GM12865 (cell line): ENCODE data around the gene GPC3.

Experiments
- DNase-seq: peaks from one replicate; pipeline ENCODE4 v3.0.0; 2010; ENCODE audit warnings: low read depth
- H3K4me3 ChIP-seq: 2 replicates; pipeline ENCODE4 v1.5.1; 2011; ENCODE audit warnings: mild to moderate bottlenecking, low read depth, low read length, control low read depth
- TF ChIP-seq, protein P1 (sequence below): IDR thresholded peaks from 2 replicates; pipeline ENCODE4 v1.5.1; 2011; ENCODE audit warnings: low read length, control low read depth, low read depth, inconsistent platforms; ENCODE audit not compliant: insufficient read depth; ENCODE audit errors: missing control alignments

GPC3 gene

GRCh38 chrX:134006484-134007161, 21.2 kb upstream of the GPC3 start:
- TF ChIP-seq, protein P1, sequence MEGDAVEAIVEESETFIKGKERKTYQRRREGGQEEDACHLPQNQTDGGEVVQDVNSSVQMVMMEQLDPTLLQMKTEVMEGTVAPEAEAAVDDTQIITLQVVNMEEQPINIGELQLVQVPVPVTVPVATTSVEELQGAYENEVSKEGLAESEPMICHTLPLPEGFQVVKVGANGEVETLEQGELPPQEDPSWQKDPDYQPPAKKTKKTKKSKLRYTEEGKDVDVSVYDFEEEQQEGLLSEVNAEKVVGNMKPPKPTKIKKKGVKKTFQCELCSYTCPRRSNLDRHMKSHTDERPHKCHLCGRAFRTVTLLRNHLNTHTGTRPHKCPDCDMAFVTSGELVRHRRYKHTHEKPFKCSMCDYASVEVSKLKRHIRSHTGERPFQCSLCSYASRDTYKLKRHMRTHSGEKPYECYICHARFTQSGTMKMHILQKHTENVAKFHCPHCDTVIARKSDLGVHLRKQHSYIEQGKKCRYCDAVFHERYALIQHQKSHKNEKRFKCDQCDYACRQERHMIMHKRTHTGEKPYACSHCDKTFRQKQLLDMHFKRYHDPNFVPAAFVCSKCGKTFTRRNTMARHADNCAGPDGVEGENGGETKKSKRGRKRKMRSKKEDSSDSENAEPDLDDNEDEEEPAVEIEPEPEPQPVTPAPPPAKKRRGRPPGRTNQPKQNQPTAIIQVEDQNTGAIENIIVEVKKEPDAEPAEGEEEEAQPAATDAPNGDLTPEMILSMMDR, result no peak
- no peak for DNase-seq
- H3K4me3 ChIP-seq, result no peak overlapping the region

GRCh38 chrX:134004084-134004483, 18.7 kb upstream of the GPC3 start:
- DNase-seq, result no peak
- no peak overlapping the region for H3K4me3 ChIP-seq
- TF ChIP-seq, protein P1, result no peak

DNA sequence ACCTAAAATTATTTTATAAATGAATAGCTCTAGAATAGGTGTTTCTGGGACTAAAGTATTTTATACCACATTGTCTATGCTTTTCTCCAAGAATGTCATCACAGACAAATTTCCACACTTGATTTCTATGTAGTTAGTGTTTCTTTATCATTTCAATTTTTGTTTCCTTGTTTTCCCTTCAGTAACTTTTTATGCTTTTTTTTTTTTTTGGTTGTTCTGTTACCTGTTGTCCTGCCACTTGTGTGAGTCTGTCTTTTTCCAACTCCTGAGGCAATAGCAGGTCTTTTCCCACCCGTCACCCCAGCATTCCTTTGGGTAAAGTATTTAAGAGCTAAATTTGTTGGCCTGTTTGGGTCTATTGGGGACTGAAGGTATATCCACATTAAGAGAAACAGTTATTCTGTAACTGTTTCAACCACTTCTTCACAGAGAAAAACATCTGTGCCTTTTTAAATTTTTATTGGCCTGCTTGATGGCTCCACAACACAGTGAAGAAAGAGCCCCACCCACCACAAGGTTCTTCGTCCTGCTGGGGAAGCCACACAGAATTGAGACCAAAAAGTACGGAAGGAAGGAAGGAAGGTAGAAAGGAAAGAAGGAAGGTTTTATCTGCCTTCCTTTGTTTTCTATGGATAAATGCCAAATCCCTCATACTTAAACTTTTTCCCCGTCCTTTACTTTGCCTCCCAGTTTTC, 17.7 kb upstream of the GPC3 start:
- TF ChIP-seq, protein P1, result no peak
- H3K4me3 ChIP-seq, result no peak overlapping the region
- no peak for DNase-seq

- no peak overlapping the region for H3K4me3 ChIP-seq
- TF ChIP-seq, protein P1, result no peak
- DNase-seq, result no peak
Measured at GRCh38 chrX:134000260-134001245, 15.2 kb upstream of the GPC3 start.

DNA sequence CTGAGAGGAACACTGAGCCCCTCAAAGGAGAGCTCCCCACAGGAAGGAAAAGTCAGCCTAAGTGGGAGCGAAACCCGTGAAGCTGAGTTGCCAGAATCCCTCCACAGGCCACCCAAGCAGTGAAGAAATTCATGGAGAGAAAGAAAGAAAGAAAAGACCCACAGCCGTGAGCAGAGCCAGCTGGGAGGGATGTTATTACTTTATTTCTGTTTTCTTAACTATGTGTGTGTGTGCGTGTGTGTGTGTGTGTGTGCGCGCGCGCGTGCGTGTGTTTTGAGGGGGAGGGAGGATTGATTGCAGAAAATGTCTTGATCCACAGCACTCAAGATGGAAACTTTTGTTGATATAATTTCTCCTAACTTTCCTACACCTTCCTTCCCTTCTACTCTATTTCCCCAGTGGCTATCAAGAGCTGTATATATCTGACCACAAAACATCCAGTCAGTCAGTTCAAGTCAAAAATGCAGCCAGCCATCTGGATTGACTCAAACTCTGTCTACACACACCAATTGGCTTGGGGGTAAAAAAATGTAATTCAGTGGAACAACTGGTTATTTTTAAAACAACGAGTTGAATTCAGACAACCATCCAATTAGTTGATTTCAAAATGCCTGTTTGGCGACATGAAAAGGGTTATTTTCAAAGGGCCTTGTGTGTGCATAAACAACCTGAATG, 13.8 kb upstream of the GPC3 start:
- no peak for DNase-seq
- no peak overlapping the region for H3K4me3 ChIP-seq
- TF ChIP-seq, protein P1, result no peak

- no peak overlapping the region for H3K4me3 ChIP-seq
- no peak for DNase-seq
- TF ChIP-seq, protein P1, result no peak
Measured at GRCh38 chrX:133995759-133996158, 10.4 kb upstream of the GPC3 start.
